Measurements from ENCODE around the gene MED16. TPM values are rescaled to one million over a fixed set of nuclear protein-coding genes. Genes with fewer than 3 reads are reported as not detected.
"Not testable (repeated sequence)": the region's sequence is repeated elsewhere in the genome, so short reads cannot be mapped to it uniquely, and the experiment has no call there.

The MED16 gene
- total and polyA plus RNA-seq, 8 donors = 23.0 to 147 (median 35.5) TPM

DNA sequence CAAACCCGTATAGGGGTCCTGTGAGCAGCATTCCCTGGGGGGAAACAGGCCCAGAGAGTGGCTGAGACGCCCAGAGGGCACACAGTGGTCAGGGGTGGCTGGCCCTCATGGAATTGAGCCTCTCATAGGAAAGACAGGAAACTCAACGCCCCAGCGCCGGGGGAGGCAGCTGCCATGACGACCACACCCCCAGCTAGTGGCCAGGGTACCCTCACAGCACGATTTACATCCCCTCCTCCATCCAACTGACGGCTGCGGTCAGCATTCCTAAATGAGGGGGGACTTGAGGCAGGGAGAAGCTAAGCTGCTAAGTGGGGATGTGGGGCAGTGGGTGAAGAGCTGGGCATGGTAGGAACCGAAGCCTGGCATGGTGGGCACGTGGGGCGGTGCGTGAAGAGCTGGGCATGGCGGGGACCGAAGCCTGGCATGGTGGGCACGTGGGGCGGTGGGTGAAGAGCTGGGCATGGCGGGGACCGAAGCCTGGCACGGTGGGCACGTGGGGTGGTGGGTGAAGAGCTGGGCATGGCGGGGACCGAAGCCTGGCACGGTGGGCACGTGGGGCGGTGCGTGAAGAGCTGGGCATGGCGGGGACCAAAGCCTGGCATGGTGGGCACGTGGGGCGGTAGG lies 10.0 kb downstream of the MED16 start:
- ATAC-seq = no peak
- Histone ChIP-seq H3K36me3 (peaks cover 0 to 51% (median 12%) of the 10 kb centered on the region in 3 donors), H3K27ac (no peak overlapping the region), H3K4me1 (no peaks in the 10 kb centered on the region), H3K4me3 (no peak overlapping the region), H3K9me3 (no peaks in the 10 kb centered on the region), H3K27me3 (no peaks in the 10 kb centered on the region)
- intact Hi-C loops (cut with DNase I) = no loop called here
- FAIRE-seq = no peak
- DNase-seq = peak in 1 of 6 donors; percentile 58
- 95 to 96% methylated on average over 22 to 24 of the region's 30 CpGs for WGBS, 2 donors
- TF ChIP-seq, protein P1, sequence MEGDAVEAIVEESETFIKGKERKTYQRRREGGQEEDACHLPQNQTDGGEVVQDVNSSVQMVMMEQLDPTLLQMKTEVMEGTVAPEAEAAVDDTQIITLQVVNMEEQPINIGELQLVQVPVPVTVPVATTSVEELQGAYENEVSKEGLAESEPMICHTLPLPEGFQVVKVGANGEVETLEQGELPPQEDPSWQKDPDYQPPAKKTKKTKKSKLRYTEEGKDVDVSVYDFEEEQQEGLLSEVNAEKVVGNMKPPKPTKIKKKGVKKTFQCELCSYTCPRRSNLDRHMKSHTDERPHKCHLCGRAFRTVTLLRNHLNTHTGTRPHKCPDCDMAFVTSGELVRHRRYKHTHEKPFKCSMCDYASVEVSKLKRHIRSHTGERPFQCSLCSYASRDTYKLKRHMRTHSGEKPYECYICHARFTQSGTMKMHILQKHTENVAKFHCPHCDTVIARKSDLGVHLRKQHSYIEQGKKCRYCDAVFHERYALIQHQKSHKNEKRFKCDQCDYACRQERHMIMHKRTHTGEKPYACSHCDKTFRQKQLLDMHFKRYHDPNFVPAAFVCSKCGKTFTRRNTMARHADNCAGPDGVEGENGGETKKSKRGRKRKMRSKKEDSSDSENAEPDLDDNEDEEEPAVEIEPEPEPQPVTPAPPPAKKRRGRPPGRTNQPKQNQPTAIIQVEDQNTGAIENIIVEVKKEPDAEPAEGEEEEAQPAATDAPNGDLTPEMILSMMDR (IDR thresholded peaks at IDR 0.05) = no peak

- DNase-seq = peak in 1 of 6 donors; percentile 54
- WGBS, 2 donors = 98% methylated on average over 34 of the region's 34 CpGs
- no peak for FAIRE-seq
- no peaks in the 10 kb centered on the region for H3K4me1 ChIP-seq
- intact Hi-C loops (cut with DNase I) = no loop called here
- no peaks in the 10 kb centered on the region for H3K9me3 ChIP-seq
- TF ChIP-seq, protein P1 (IDR thresholded peaks at IDR 0.05) = no peak
- no peak overlapping the region for H3K27ac ChIP-seq
- no peak overlapping the region for H3K4me3 ChIP-seq
- peaks cover 0 to 53% (median 12%) of the 10 kb centered on the region in 3 donors for H3K36me3 ChIP-seq
- no peaks in the 10 kb centered on the region for H3K27me3 ChIP-seq
- ATAC-seq = no peak
Measured at GRCh38 chr19:881385-882071, 11.5 kb downstream of the MED16 start.

GRCh38 chr19:879711-880438 lies 13.1 kb downstream of the MED16 start:
- intact Hi-C loops (cut with DNase I) = no loop called here
- WGBS, 2 donors = 87 to 90% methylated on average over 34 to 37 of the region's 37 CpGs
- DNase-seq = peak in 1 of 6 donors; percentile 86
- Histone ChIP-seq H3K4me3 (no peak overlapping the region), H3K9me3 (no peaks in the 10 kb centered on the region), H3K27me3 (no peaks in the 10 kb centered on the region), H3K27ac (no peak overlapping the region), H3K36me3 (peaks cover 0 to 46% (median 12%) of the 10 kb centered on the region in 3 donors), H3K4me1 (no peaks in the 10 kb centered on the region)
- ATAC-seq = no peak
- TF ChIP-seq, protein P1 (IDR thresholded peaks at IDR 0.05) = no peak
- no peak for FAIRE-seq

GRCh38 chr19:878751-879561 lies 14.0 kb downstream of the MED16 start:
- H3K9me3 ChIP-seq; H3K4me1 ChIP-seq; H3K27me3 ChIP-seq; H3K4me3 ChIP-seq; FAIRE-seq; intact Hi-C loops (cut with DNase I); H3K27ac ChIP-seq; ATAC-seq: not testable (repeated sequence)
- DNase-seq = peak in 1 of 6 donors; percentile 87
- 89 to 91% methylated on average over 22 to 24 of the region's 24 CpGs for WGBS, 2 donors
- H3K36me3 ChIP-seq = peaks cover 0 to 49% (median 12%) of the 10 kb centered on the region in 3 donors

GRCh38 chr19:877992-878660 lies 14.9 kb downstream of the MED16 start:
- H3K4me1 ChIP-seq; H3K27ac ChIP-seq; H3K9me3 ChIP-seq; ATAC-seq; H3K4me3 ChIP-seq; H3K27me3 ChIP-seq; FAIRE-seq; intact Hi-C loops (cut with DNase I): not testable (repeated sequence)
- peak in 1 of 6 donors; percentile 81 for DNase-seq
- H3K36me3 ChIP-seq = peaks cover 0 to 45% (median 12%) of the 10 kb centered on the region in 3 donors
- WGBS, 2 donors = 89% methylated on average over 21 to 23 of the region's 23 CpGs

Data from pancreas (tissue), 10 donors.